Suppressor macrophage treated with lipopolysaccharide for 4 hours (primary cell): Measurements from ENCODE around the gene STOX1.
"Not testable (repeated sequence)": the region's sequence is repeated elsewhere in the genome, so short reads cannot be mapped to it uniquely, and the experiment has no call there.

ENCODE experiments used
- DNase-seq: peaks from one replicate; pipeline ENCODE4 v3.0.0-alpha.2; 2020

The STOX1 gene

GRCh38 chr10:68831961-68832455, 4.7 kb downstream of the STOX1 start:
- no peak for DNase-seq

DNA sequence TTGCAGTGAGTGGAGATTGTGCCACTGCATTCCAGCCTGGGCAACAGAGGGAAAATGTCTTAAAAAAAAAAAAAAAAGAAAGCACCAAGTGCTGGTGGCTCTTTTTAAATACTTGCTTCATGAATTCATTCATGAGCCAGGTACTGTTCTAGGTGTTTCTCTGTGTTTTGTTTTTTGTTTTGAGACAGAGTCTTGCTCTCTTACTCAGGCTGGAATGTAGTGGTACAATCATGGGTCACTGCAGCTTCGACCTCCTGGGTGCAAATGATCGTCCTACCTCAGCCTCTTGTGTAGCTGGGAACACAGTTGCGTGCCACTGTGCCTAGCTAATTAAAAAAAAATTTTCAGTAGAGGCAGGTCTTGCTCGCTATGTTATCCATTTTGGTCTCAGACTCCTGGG, 5.3 kb downstream of the STOX1 start:
- no peak for DNase-seq

GRCh38 chr10:68837626-68838322, 10.4 kb downstream of the STOX1 start:
- DNase-seq: no peak

DNA sequence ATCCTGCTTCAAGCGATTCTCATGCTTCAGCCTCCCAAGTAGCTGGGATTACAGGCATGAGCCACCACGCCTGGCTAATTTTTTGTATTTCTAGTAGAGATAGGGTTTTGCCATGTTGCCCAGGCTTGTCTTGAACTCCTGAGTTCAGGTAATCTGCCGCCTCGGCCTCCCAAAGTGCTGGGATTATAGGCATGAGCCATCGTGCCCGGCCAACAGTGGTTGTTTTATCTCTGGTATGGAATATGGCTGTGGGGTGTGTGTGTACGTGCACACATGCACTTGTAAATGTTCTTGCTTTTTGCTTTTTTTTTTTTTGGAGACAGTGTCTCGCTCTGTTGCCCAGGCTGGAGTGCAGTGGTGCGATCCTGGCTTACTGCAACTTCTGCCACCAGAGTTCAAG, 13.3 kb downstream of the STOX1 start:
- not testable (repeated sequence) for DNase-seq

- no peak for DNase-seq
Observed at GRCh38 chr10:68848281-68848680, 20.9 kb downstream of the STOX1 start.

- no peak for DNase-seq
Observed at GRCh38 chr10:68848806-68849205, 21.5 kb downstream of the STOX1 start.

- DNase-seq: no peak
Observed at GRCh38 chr10:68856352-68856751, 29.0 kb downstream of the STOX1 start.

DNA sequence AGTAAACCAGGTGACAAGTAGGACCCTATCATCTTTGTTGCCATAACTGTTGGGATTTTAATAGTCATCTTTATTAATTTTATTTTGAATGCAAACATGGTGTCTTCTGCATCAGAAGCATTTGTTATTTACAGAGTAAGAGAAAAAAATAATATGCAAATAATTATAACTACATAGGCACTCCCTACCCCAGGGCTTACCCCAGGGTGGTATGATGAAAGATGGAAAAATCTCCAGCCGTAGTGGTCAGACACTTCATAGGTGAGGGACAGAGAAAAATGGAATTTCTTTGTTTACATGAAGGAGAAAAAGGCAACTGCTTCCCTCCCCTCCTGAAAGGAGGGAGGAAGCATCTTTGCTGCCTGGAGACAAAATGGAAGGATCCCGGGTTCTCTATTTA, 29.7 kb downstream of the STOX1 start:
- DNase-seq: no peak

- no peak for DNase-seq
Observed at GRCh38 chr10:68861253-68861652, 33.9 kb downstream of the STOX1 start.

- DNase-seq: no peak
Observed at GRCh38 chr10:68864611-68865010, 37.3 kb downstream of the STOX1 start.

- DNase-seq: not testable (repeated sequence)
Observed at GRCh38 chr10:68868173-68868572, 40.8 kb downstream of the STOX1 start.

GRCh38 chr10:68869623-68870022, 42.3 kb downstream of the STOX1 start:
- no peak for DNase-seq

- DNase-seq: no peak
Observed at GRCh38 chr10:68870061-68870460, 42.7 kb downstream of the STOX1 start.

DNA sequence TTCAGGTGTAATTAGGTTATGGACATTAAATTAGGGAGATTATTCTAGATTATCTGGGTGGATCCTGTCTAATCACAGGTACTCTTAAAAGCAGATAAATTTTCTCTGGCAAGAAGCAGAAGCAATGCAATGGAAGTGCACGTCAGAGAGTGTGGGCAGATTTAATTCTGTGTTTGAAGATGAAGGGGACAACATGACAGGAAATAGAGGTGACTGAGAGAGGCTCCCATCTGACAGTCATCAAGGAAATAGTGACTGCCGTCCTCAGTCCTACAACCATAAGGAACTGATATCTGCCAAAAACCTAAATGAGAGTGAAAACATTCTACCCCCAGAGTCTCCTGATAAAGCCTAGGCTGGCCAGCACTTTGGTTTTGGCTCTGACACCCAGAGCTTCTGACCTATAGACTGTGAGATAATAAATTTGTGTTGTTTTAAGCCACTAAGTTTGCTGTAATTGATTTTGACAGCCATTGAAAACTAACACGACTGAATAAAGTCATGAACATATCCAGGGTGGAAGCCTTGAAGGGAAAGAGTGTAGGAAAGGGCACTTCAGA, 43.3 kb downstream of the STOX1 start:
- no peak for DNase-seq

DNA sequence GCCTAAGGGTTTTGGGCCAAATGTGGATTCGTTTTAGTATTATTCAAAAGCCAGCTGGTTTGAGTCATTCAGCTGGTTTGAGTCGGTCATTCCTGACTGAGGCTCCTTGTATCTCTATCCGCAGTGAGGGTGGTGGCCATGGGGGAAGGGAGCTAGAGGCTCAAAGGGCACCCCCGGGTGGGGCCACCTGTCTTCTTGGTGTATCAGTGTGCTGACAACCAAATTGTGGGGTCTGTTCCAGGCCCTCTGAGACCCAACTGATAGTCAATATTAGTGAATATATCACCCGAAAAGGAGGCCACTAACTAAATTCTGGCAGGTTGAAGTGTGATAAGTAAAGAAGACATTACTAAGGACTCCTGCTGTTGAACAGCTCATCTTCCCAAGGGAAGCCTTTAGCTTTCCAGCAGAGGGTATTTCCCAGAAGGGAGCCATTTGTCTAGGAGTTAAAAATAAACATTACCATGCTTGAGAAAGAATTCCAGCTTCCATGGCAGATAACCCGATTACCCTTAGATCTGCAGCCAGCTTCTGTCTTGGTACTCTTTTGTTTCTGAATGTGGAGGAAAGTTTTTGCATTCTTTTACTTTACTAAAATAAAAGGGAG, 43.9 kb downstream of the STOX1 start:
- no peak for DNase-seq

DNA sequence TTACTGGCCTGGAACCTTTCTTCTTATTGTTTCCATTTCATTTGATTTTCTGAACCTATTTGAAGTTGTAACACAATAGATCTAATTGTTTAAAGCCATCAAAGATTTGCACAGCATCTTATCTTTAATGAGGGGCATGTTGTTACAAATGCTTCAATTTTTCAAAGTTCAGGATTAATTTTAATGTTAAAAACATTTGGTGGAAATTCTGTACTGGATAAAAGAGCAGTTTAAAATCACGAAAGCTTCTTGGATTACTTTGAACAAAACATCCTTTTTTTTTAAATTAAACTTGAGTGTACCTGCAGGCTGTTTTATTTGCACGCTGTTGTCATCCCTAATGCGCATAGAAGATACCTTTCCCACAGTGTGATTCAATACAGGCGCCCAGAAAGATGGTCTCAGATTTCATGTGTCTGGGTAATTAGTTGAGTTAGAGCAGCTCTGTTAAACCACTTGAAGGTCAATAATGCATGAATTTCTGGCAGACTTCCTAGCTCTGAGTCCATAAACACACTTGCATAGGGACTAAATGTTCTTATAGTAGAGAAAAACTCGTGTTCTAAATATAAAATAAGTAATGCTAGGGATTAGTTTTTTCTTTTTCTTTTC, 44.5 kb downstream of the STOX1 start:
- DNase-seq: no peak

DNA sequence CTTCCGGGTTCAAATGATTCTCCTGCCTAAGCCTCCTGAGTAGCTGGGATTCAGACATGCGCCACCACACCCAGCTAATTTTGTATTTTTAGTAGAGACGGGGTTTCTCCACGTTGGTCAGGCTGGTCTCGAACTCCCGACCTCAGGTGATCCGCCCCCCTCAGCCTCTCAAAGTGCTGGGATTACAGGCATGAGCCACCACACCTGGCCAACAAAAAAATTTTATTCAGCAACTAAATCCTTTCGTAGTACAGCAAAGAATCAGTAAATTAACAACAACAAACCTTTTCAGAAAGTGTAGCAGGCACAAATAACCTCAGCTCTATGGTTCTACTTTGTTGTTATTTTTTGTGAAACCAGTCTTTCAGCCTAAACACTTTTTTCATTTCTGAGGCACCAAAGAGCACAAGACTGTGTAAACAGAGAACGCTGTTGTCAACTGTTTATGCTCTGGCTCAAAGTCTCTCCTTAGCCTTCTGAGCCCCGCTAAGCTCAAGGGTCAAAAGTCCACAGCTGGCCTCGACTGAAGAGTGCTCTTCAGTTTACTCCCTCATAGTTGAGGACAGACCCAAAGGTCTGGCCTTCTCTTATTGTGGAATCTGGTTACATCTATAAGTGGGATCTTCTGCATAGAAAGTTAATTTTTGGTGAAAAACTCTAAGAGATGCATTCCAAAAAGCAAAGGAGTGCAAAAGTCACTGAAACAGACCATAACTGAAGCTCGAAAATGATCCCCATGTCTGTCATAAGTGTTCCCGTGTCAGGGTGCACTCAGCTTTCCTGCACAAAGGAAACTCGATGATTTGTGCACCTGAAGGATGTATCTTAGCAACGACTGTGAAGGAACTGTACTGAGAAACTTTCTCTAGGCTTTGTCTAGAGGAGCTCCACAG, 49.2 kb downstream of the STOX1 start:
- DNase-seq: no peak

DNA sequence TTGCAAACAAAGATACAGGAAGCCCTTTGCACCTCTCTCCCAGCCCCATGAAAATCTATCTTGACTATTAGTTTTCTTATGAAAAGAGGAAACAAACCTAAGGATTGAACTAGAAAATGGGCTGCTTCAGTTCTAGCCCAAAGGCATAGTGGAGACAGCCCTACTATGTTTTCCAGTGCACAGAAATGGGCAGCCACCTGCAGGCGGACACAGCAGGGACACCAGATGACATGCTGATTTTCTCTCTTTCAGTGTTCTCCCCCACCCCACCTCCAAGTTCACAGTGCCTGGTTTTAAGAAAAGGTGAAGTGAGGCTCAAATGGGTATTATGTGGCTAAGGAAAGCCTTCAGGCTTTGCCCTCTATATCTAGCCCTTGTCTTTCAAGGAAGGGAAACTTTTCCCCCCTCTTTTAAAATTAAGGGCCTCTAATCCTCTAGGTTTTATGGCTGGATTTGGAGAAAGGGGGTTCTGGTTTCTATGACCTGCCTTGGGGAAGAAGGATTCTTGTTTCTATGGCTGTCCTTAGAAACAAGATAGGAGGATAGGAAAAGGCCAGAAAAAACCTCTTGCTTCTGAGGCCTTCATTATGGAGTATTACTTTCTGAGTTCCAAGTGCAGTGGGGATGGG, 50.3 kb downstream of the STOX1 start:
- DNase-seq: no peak

GRCh38 chr10:68878496-68878895, 51.2 kb downstream of the STOX1 start:
- no peak for DNase-seq

GRCh38 chr10:68879628-68880027, 52.3 kb downstream of the STOX1 start:
- DNase-seq: no peak

- no peak for DNase-seq
Observed at GRCh38 chr10:68880181-68880580, 52.9 kb downstream of the STOX1 start.

DNA sequence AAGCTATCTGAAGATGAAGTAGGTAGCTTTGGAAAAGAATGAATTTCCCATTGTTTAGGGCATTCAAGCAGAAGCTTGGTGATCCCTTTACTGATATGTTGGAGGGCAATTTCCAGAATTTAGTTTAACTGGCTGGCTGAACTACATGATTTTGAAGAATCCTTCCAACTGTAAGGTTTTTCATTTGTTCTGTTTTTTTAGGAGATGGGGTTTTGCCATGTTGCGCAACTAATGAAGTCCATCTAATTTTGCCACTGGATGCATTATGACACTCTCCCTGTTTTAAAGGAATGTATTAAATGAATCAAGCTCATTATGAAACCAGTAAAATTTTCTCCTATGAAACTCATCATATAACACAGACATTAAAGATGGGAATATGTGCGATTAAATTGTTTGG, 67.7 kb downstream of the STOX1 start:
- peak; percentile 27 for DNase-seq
